ENCODE results near the gene CMTM1. TPM values are rescaled to one million over a fixed set of nuclear protein-coding genes. Genes with fewer than 3 reads are reported as not detected.
A peak's percentile ranks its signal among the peaks of the same experiment; 100 is the strongest.

Gene CMTM1
- total RNA-seq, 1 experiment from 2014 or later: 2.1 TPM

DNA sequence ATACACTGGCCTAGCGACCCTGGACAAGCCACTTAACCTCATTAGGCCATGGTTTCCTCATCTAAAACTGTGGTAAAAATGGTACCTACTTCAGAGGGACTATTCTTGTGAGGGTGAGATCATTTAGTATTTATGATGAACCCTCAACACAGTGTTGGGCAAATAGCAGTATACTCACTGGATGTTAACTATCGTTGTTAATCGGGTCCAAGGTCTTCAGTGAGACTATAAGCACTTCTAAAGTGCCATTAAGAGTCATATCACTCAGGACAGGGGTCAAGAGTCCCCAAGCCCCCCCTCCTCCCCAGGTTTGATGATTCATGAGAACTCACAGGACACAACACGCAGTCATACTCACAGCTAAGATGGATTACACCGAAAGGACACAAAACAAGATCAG, 27.3 kb upstream of the CMTM1 start:
- no peak for DNase-seq (ENCODE audit: low read depth)

DNA sequence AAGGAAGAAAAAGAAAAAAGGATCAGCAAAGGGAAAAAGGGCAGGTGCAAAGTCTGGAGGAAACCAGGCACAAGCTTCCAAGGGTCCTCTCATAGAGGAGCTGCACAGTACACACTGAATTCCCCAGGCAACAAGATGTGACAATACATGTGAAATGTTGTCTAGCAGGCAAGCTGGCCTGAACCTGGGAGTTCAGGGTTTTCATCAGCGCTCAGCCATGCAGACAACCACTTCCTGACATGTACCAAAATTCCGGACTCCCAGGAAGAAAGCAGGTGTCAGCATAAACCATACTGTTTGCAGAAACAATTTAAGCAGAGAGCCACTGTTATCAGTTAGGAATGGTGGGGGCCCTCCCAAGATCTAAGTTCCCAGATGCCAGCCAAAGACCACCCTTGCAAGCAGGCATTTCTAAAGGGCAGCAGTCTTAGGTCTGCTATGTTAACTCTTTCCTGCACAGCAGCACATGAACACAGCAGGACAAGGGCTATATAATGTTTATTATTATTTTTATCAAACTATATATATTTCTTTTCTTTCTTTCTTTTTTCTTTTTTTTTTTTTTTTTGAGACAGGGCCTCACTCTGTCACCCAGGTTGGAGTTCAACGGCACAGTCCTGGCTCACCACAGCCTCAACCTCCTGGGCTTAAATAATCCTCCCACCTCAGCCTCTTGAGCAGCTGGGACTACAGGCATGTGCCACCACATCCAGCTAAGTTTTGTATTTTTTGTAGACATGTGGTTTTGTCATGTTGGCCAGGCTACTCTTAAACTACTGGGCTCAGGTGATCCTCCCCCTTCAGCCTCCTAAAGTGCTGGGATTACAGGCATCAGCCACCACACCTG, 26.4 kb upstream of the CMTM1 start:
- DNase-seq (ENCODE audit: low read depth): peak; percentile 81

DNA sequence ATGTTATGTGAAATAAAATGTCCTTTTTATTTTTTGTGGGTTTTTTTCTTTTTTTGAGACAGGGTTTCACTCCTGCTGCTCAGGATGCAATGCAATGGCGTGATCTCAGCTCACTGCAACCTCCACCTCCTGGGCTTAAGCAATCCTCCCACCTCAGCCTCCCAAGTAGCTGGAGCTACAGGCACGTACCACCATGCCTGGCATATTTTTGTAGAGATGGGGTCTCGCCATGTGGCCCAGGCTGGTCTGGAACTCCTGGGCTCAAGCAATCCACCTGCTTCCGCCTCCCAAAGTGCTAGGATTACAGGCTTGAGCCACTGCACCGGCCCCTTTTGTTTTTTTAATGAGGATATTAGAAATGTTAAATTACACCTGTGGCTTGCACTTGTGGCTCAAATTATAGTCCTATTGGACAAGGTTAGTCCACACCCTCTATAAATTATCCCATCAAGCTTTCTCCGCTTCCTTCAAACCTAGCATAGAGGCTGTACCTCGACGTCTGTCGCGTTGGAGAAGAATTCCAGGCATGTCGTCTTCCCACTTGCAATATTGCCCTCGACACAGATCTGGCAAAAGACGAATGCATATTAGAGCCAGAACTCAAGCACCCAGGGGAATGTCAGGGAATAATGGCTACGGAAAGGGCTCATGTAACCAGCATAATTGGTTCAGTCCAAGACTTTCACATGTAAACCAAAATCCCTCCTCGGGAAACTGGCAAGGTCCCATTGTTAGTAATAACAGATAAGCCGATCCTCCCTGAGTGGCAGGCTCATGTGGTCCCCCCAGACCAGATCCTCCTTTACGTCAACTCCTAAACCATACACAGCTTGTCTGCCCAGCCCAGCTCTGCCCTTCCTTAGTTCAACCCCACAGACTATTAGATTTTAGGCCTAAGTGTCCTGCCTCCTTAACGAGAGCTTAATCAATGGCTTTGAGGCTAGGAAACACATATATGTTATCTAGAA, 24.6 kb upstream of the CMTM1 start:
- no peak for DNase-seq (ENCODE audit: low read depth)

DNA sequence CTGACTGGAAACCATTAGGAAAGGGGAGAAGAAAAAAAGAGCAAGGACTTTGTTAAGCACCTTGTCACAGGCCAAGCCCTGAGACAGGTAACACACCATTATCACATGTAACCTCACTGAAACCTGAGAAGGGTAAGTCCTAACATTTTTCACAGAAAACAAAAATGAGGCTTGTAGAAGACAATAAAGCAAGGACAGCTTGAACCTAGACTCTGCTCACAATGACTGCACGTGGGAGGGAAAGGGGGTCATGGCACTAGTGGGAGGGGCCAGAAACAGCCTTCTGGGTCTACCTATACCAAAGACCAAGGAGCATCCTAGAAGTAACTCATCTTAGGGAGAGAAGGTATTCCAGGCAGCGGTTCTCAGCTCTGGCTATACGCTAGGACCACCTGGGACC, 23.8 kb upstream of the CMTM1 start:
- DNase-seq (ENCODE audit: low read depth): no peak

DNA sequence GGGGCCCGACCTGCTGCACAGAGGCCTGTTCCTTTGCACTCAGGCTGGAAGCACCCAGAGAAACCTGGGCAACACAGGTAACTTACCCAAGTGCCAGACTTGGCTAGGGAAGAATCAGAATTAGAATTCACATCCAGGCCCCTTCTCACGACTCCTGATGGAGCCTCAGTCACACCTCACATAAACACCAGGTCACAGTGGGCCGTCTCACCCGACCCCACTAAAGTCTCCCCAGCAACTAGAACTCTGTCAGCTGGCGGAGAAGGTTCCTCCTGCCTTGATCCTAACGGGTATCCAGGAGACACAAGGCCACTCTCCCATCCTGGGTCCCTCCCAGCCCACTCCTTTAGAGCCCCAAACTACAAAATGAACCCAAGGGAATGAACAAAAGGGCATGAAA, 22.7 kb upstream of the CMTM1 start:
- no peak for DNase-seq (ENCODE audit: low read depth)

DNA sequence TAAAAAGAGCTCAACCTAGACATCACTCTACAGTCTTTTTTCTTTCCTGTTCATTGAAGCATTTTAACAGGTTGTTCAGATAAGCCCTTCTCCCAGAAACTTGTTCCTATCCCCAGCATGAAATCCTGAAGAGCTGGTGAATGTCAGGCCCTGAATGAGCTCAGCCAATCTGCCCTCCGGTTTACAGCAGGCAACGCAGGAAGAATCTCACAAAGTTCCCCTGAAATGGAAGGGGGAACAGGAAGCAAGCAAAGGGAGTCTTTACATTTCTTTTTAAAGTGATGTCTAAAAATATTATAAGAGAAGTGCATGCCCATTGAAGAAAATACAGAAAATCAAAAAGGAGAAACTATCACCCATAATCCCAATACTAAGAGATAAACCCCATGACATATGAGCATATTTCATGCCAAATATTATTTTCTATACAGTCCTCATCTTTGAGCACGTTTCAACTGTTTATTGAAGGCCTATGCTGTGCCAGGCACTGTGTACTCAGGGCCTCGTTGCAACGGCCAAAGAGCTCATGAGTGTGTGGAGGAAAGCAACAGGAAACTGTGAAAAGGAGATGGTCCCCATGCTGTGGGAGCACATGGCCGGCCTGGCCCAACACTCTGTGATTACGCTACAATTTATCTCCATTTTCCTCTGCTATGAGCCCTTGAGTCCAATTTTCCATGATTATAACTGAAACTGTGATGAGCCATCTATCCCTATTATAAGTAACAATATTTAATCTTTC, 22.1 kb upstream of the CMTM1 start:
- no peak for DNase-seq (ENCODE audit: low read depth)

DNA sequence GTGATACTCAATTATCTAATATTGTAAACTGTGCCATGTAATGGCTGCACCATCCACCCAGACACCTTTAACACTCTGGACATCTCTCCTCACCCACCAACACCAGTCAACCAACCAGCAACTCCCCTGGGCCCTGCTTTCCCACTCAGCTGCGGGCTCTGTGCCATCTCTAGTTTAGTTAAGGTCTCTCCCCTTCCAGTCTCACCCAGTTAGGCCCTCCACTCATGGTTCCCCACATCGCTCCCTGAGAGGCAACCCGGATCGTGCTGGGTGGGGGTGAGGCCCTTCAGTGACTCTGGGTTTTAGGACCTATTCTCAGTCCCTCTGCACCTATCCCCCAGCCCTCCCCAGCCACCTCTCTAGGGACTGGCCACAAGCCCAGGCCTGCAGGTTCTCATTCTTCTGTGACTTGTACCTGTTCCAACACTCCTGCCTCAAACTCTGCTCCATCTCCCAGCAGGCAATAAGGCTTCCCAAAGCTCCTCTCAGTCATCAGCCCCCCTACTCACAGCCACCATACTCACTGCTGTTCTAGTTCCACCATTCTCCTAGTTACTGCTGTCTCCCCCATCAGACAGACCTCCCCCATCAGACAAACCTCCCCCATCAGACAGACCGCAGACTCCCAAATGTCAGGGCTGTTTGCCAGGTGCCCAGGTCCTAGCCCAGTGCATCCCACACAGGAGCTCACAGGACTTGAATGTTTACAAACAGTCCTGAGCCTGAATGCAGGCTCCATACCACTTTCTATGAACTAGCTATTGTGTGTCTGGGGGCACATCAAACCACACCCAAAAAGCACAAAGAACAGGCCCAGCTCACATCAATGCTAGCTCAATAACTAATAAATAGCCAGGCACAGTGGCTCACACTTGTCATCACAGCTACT, 18.9 kb upstream of the CMTM1 start:
- no peak for DNase-seq (ENCODE audit: low read depth)

DNA sequence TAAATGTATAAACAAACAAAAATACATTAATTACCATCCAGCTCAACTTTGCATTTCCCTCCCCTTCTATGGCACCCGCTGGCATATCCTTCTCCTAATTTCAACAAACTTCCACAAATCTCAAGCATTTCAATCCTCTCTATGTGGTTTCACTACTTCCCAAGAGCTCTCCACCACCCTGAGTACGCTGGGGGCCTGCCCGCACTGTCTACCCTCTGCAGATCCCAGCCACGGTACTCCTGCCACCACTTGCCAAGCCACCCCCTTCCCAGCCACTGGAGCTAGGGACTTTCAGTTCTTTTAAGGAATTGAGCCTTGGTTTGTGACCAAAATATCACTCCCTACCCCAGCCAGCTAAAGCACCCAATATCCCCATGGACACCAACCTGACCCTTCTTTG, 18.2 kb upstream of the CMTM1 start:
- no peak for DNase-seq (ENCODE audit: low read depth)

DNA sequence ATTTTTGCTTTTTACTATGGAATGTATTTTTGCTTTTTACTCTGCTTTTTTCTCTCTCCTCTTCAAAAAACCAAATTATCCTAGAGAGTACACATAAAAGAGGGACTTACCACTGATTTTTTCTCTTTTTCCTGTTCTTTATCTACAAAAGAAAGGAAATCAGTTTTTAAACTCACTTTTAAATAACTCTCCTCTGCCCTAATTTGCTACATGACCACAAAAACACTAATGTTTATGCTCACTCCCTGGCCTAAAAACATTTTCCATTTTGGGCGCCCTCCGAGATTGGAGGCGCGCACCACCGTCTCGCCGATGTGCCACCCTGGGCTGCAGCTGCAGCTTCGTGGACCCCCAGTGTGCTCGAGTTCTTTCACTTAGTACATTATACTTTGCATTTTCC, 17.4 kb upstream of the CMTM1 start:
- DNase-seq (ENCODE audit: low read depth): no peak

DNA sequence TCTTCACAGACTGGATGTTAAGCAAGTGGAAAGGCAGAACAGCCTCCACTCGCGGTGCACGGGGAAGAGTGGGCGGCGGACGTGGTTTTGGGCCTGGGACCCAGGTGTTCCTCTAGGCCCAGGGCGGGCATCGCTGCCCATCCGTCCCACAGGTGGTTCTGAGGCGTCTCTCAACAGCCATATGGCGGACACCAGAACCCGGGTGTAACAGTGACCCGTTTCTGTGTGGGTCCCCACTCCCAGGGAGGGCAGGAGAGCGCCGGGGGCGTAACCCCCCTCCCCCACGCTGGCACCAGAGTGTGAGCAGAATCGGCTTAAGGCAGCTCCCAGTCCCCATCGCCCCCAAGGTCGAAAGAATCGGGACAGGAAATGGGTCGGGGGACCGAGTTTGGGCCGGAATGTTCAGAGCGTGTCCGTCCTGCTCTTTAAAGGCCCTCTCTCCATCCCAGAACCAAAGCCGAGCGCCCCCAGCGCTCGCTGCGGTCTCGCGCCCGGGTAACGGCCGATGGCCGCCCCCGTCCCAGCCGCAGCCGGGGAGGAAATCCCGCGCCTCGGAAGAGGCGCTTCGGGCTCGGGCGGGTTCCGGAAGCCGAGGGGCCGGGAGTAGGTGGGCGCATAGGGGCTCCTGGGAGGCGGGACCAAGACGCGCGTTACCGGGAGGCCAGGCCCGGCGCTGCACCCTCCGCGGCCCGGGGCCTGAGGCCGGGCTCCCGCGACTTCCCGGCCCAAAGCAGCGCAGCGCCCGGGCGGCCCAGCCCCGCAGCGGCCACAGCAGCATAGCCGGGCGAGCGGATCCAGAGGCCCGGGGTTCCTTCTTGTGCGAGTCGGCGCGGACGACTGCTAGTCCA, 16.7 kb upstream of the CMTM1 start, which contains the start of gene TK2:
TSS of gene TK2 (minus strand) at position 839 of the 848 bp plus-strand sequence. CDS start at position 778, 61 bp downstream.
- DNase-seq (ENCODE audit: low read depth): peak; percentile 69

DNA sequence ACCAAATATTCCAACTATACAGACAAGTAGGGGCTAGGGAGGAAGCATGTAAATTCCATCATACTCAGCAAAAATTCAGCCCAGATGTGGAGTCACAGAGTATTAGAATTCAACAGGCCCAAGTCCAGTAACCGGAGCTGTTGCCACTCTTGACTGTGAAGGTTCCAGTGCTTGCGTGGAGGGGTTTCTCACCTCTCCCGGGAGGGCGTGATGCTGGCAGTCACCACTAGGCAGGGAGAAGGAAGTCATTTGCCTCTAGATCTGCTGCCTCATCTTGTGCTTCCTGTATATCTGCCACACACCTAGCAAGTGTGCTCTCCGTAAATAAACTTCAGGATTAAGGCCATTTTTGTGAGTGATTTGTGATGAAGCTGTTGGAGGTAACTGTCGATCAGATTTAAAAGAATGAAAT, 14.9 kb upstream of the CMTM1 start:
- peak; percentile 59 for DNase-seq (ENCODE audit: low read depth)

DNA sequence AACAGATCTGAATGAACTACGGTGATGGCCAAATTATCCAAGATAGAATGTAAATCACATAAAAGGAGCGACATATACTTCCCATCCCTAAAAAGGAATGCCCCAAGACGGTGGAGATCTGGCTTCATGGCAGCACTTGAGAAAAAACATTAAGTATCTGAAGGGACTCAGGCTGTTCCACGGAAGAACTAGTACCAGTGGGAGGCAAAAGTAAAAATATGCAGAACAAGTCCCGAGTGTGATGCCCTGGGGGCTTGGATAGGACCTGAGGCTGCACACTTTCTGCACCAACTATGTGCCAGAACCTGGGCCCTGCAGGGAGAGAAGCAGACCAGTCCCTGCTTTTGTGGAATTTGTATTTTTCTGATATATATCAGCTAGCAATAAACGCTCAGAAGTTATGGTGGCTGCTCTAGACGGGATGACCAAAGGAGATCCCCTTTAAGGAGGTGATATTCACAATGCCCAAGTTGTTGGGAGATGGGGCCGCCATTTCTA, 14.4 kb upstream of the CMTM1 start:
- no peak for DNase-seq (ENCODE audit: low read depth)

DNA sequence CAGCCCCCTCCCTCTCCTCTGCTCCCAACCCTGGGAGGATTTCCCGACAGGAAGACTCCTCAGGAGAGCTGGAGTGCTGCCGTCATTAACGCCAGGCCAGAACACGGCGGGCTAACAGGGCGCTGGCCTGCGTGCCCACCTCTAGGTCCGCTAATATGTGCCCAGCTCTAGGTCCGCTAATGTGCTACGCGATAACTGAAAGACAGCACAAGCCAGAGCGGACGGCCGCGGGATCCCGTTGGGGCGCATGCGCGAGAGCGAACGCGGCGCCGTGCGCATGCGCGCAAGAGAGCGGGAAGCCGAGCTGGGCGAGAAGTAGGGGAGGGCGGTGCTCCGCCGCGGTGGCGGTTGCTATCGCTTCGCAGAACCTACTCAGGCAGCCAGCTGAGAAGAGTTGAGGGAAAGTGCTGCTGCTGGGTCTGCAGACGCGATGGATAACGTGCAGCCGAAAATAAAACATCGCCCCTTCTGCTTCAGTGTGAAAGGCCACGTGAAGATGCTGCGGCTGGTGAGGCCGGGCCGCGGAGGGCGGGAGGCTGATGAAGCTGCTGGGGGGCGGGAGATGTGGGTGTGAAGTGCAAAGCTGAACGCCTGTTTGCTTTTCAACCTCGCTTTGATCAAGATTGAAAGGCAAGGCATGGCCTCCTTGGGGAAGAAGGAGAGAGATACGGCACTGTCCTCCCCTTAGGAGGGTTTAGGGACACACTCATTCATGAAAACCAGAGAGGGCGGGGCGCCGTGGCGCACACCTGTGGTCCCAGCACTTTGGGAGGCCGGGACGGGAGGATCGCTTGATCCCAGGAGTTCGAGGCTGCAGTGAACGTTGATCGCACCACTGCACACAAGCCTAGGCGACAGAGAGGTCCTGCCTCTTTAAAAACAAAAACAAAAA, 13.7 kb upstream of the CMTM1 start, which contains the start of gene CKLF:
TSS of gene CKLF (plus strand) at position 291 of the 892 bp plus-strand sequence. CDS start at position 431, 140 bp downstream.
- DNase-seq (ENCODE audit: low read depth): peak; percentile 84

DNA sequence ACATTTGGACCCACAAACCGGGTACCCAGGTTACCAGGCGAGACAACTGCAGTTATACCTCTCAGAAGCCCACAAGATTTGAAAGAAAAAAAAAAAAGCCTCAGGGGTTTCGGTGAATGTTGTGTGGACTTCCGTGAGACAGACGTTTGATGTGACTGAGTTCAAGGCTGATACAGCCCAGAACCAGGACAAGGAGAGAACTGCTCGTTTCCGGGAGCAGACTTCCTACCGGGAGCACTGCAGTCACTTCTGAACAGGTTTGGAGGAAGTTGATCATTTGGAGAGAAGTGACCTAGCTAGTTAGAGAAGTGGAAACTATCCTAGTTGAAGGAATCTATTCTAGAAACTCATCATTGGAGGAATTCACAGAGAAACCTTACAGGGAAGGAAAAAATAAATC, 13.0 kb upstream of the CMTM1 start:
- DNase-seq (ENCODE audit: low read depth): peak; percentile 10

DNA sequence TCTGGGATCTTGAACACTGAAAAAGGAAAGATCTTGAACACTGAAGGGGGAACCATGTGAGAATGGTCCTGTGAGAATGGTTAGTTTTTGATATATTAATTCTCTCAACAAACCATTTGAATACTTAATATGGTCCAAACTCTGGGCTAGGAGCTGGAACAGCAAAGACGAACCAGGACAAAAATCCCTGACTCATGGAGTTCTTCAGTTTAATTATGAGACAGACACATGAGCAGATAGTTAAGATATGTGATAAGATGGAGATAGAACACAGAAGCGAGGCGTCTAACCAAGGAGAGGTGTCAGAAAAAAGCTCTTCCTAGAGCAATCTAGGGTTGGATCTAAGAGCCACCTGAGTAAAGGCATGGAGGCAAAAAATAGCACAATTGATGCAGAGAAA, 12.2 kb upstream of the CMTM1 start:
- no peak for DNase-seq (ENCODE audit: low read depth)

DNA sequence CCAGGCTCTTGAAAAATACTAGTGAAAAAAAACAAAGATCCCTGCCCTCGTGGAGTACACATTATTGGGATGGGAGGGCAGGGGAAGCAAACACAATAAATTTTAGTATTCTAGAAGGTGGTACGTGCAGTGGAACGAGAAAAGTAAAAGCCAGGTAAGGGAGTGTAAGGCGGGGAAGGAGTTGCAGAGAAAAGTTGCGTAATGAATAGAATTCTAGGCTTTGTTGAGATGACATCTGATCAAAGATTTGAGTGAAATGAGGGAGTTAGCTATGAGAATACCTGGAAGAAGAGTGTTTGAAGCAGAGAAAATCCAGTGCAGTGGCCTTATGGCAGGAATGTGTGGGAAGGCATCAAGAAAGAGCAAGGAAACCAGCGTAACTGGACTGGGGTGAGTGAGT, 11.7 kb upstream of the CMTM1 start:
- DNase-seq (ENCODE audit: low read depth): no peak

DNA sequence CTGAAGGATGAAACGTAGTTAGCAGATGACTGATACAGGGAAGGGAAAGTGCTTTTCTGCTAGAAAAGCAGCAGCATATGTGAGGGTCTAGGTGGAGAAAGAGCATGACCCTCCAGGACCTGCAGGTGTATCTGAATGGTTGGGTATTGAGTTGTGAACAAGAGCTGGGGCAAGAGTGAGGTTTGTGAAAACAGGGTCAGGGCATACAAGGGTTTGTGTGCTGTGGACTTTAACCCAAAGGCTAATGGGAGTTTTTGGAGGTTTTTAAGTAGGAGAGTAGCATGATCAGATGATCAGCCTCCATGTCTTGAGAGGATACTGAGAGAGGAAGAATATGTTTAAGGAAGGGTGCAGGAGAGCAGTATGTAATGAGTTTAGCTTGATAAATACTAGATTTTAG, 6.1 kb upstream of the CMTM1 start:
- DNase-seq (ENCODE audit: low read depth): no peak

DNA sequence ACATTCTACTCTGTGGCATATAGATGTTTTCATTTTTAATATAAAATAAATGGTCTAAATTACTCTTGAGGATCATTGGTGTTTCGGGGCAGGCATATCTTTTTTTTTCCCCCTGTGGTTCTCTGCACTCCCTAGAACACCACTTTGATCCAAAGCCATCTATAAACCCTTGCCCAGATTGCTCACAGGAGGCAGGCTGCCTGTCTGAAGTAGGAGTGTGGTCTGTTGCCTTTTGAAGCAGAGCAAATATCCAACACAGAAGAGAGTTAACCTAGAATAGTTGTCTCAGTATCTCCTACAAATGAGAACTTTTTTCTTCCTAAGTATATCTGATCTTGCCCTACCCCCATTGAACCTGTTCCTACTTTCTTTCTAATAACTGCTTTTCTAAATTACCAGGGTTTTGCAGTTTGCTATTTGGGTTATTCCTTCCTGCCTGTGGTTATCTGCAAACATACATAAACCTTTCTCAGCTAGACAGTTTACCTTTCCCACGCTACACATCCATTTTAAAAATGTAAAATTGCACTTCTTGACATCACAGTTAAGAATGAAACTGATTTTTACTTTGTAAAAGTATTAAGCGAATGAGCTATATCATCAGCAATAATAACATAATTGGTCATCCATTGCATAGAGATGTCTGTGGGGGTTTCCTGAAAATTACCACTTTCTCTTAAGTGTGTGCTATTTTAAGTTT, 4.7 kb upstream of the CMTM1 start:
- DNase-seq (ENCODE audit: low read depth): no peak
